GM23338 (cell line): ENCODE measurements around the gene NRF1. TPM values are rescaled to one million over a fixed set of nuclear protein-coding genes. Genes with fewer than 3 reads are reported as not detected.
"Not testable (repeated sequence)": the region's sequence is repeated elsewhere in the genome, so short reads cannot be mapped to it uniquely, and the experiment has no call there.

ENCODE experiments used
- ATAC-seq: fragments of 200-7000 bp; cut with Tn5 transposase; 3 replicates; pipeline ENCODE4 v1.9.1; 2020
- DNase-seq: peaks from one replicate; pipeline ENCODE4 v3.0.0-alpha.2; 2015; ENCODE audit warnings: low spot score
- H2AFZ ChIP-seq: fragments of 200-600 bp; sonication (generic); 2 replicates; pipeline ENCODE4 v1.8.0; 2016; ENCODE audit warnings: antibody characterized with exemption, mild to moderate bottlenecking, moderate library complexity
- H3F3A ChIP-seq: fragments of 200-600 bp; sonication (generic); replicated peaks from 2 replicates; pipeline ENCODE4 v1.8.0; 2017; ENCODE audit warnings: antibody characterized with exemption, mixed run types, low read depth
- H3K27ac ChIP-seq: fragments of 200-600 bp; sonication (generic); 2 replicates; pipeline ENCODE4 v1.6.1; 2016; ENCODE audit warnings: low read depth
- H3K27me3 ChIP-seq: fragments of 200-600 bp; sonication (generic); 2 replicates; pipeline ENCODE4 v1.8.0; 2016; ENCODE audit warnings: mild to moderate bottlenecking, mixed run types, moderate library complexity; ENCODE audit not compliant: insufficient read depth
- H3K36me3 ChIP-seq: fragments of 200-600 bp; sonication (generic); 2 replicates; pipeline ENCODE4 v1.8.0; 2016; ENCODE audit warnings: mild to moderate bottlenecking; ENCODE audit not compliant: insufficient read depth
- H3K4me1 ChIP-seq: fragments of 200-600 bp; sonication (generic); 2 replicates; pipeline ENCODE4 v1.8.0; 2016; ENCODE audit warnings: mild to moderate bottlenecking, moderate library complexity; ENCODE audit not compliant: insufficient read depth
- H3K4me2 ChIP-seq: fragments of 200-600 bp; sonication (generic); 2 replicates; pipeline ENCODE4 v1.7.1; 2017; ENCODE audit warnings: mixed run types
- H3K4me3 ChIP-seq: fragments of 200-600 bp; sonication (generic); 2 replicates; pipeline ENCODE4 v1.6.1; 2016; ENCODE audit warnings: mixed run types
- H3K79me2 ChIP-seq: fragments of 200-600 bp; sonication (generic); replicated peaks from 2 replicates; pipeline ENCODE4 v1.8.0; 2017; ENCODE audit warnings: mild to moderate bottlenecking; ENCODE audit not compliant: insufficient read depth
- H3K9me2 ChIP-seq: fragments of 200-600 bp; sonication (generic); 2 replicates; pipeline ENCODE4 v1.8.0; 2017; ENCODE audit not compliant: insufficient read depth
- H4K20me1 ChIP-seq: fragments of 200-600 bp; sonication (generic); replicated peaks from 2 replicates; pipeline ENCODE4 v1.8.0; 2017; ENCODE audit warnings: mild to moderate bottlenecking; ENCODE audit not compliant: insufficient read depth
- H3K27ac Mint-ChIP-seq: 2 replicates; pipeline ENCODE4 v1.8.0; 2020; ENCODE audit warnings: inconsistent platforms, mild to moderate bottlenecking, moderate library complexity, mixed read lengths
- H3K27me3 Mint-ChIP-seq: 3 replicates; pipeline ENCODE4 v1.8.0; 2022; ENCODE audit warnings: low read depth, mild to moderate bottlenecking, moderate library complexity, mixed read lengths, inconsistent platforms; ENCODE audit not compliant: insufficient read depth, poor library complexity
- H3K36me3 Mint-ChIP-seq: 3 replicates; pipeline ENCODE4 v1.8.0; 2021; ENCODE audit warnings: low read depth, mild to moderate bottlenecking, inconsistent platforms, moderate library complexity, mixed read lengths
- H3K4me1 Mint-ChIP-seq: 3 replicates; pipeline ENCODE4 v1.8.0; 2020; ENCODE audit warnings: mild to moderate bottlenecking, inconsistent platforms, mixed read lengths
- H3K4me3 Mint-ChIP-seq: 3 replicates; pipeline ENCODE4 v1.8.0; 2021; ENCODE audit warnings: moderate library complexity, mild to moderate bottlenecking, inconsistent platforms, mixed read lengths
- H3K9me3 Mint-ChIP-seq: 3 replicates; pipeline ENCODE4 v1.8.0; 2020; ENCODE audit warnings: moderate library complexity, mild to moderate bottlenecking, inconsistent platforms, mixed read lengths
- CTCF ChIP-seq, 2 experiments: fragments of 200-600 bp in 1 of 2; sonication (generic) in 1 of 2; conservative IDR thresholded peaks; 2 replicates each; pipeline versions ENCODE4 v1.5.1 to v1.6.1; 2016 to 2017; ENCODE audit warnings: antibody characterized with exemption in 2 of 2, low read depth in 2 of 2, mild to moderate bottlenecking in 2 of 2, moderate library complexity in 1 of 2
- ETS1 ChIP-seq: IDR thresholded peaks from 2 replicates; pipeline ENCODE4 v1.6.1; 2016; ENCODE audit warnings: antibody characterized with exemption
- EZH2 ChIP-seq: fragments of 200-600 bp; sonication (generic); IDR thresholded peaks from one replicate; pipeline ENCODE4 v1.8.0; 2017; ENCODE audit warnings: antibody characterized with exemption, mild to moderate bottlenecking, low read depth; ENCODE audit not compliant: unreplicated experiment
- EZH2phosphoT487 ChIP-seq: fragments of 200-600 bp; sonication (generic); IDR thresholded peaks from one replicate; pipeline ENCODE4 v1.8.1; 2018; ENCODE audit warnings: antibody characterized with exemption; ENCODE audit not compliant: unreplicated experiment
- JUNB ChIP-seq: IDR thresholded peaks from one replicate; pipeline ENCODE4 v1.6.1; 2016; ENCODE audit warnings: antibody characterized with exemption; ENCODE audit not compliant: unreplicated experiment
- NANOG ChIP-seq: IDR thresholded peaks from 2 replicates; pipeline ENCODE4 v1.6.1; 2016; ENCODE audit warnings: antibody characterized with exemption, borderline replicate concordance
- ZNF114 ChIP-seq: fragments of 250-450 bp; sonication (Bioruptor Pico); IDR thresholded peaks from 2 replicates; pipeline ENCODE4 v1.5.0; 2020; ENCODE audit warnings: mild to moderate bottlenecking, moderate library complexity
- ZNF331 ChIP-seq: fragments of 250-450 bp; sonication (Bioruptor Pico); IDR thresholded peaks from 2 replicates; pipeline ENCODE4 v1.5.0; 2020; ENCODE audit warnings: low read depth, mild to moderate bottlenecking, moderate library complexity
- polyA plus RNA-seq: library from polyadenylated mRNA; unstranded; fragments of >200 nt; fragmentation: Nextera tagmentation; extraction: Ambion mirVana; gene quantifications from 2 replicates; pipeline ENCODE4 v1.2.1, GENCODE V29; 2016
- total RNA-seq: library from RNA; depleted of rRNA; stranded (reverse); fragments of >200 nt; shearing (Covaris generic); gene quantifications from 2 replicates; pipeline ENCODE4 v1.2.3, GENCODE V29; 2014

NRF1 gene
- total and polyA plus RNA-seq, 2 experiments from 2014 or later = 5.3 to 24.6 TPM

GRCh38 chr7:129793506-129794310 is 182.2 kb downstream of the NRF1 start:
- Histone ChIP-seq H4K20me1 (no peaks in the 10 kb centered on the region), H3K27ac (no peak overlapping the region), H2AFZ (no peak overlapping the region), H3K4me3 (no peak overlapping the region), H3K9me2 (no peaks in the 10 kb centered on the region), H3K27me3 (peaks cover 27% of the 10 kb centered on the region), H3K4me1 (peaks cover 12% of the 10 kb centered on the region), H3F3A (0 out of 2 replicates have a peak, but pooled peaks cover 4% of the 10 kb centered on the region), H3K79me2 (no peaks in the 10 kb centered on the region), H3K4me2 (no peak overlapping the region), H3K36me3 (no peaks in the 10 kb centered on the region)
- no peaks in the 10 kb centered on the region for H3K36me3 Mint-ChIP-seq
- peaks cover 40% of the 10 kb centered on the region for H3K27me3 Mint-ChIP-seq
- no peak for ATAC-seq
- no peak for DNase-seq
- H3K4me1 Mint-ChIP-seq = peaks cover 16% of the 10 kb centered on the region
- no peak overlapping the region for H3K4me3 Mint-ChIP-seq
- H3K27ac Mint-ChIP-seq = no peak overlapping the region
- TF ChIP-seq CTCF (conservative IDR thresholded peaks at IDR 0.05; ENCODE audit: low read depth in 2 of 2) = no peak
- TF ChIP-seq ZNF114 (CRISPR knock-in tag) = no peak
- no peak for TF ChIP-seq NANOG
- TF ChIP-seq ZNF331 = no peak
- no peak for TF ChIP-seq EZH2
- TF ChIP-seq ETS1 = no peak
- no peak for TF ChIP-seq EZH2phosphoT487
- no peak for TF ChIP-seq JUNB
- no peaks in the 10 kb centered on the region for H3K9me3 Mint-ChIP-seq

GRCh38 chr7:129794461-129794860 is 182.9 kb downstream of the NRF1 start:
- H3K4me3 Mint-ChIP-seq, H4K20me1 ChIP-seq, H3K9me3 Mint-ChIP-seq, H3K79me2 ChIP-seq, H3K36me3 ChIP-seq, H2AFZ ChIP-seq, H3K27ac Mint-ChIP-seq, H3K4me3 ChIP-seq, H3F3A ChIP-seq, DNase-seq, H3K4me2 ChIP-seq, H3K36me3 Mint-ChIP-seq, ATAC-seq, H3K27ac ChIP-seq, H3K9me2 ChIP-seq: not testable (repeated sequence)
- Mint-ChIP-seq H3K4me1 (peaks cover 18% of the 10 kb centered on the region), H3K27me3 (peaks cover 35% of the 10 kb centered on the region)
- Histone ChIP-seq H3K4me1 (peaks cover 12% of the 10 kb centered on the region), H3K27me3 (peaks cover 19% of the 10 kb centered on the region)
